ENCODE data around the gene IRGQ. TPM values are rescaled to one million over a fixed set of nuclear protein-coding genes. Genes with fewer than 3 reads are reported as not detected.
A peak's percentile ranks its signal among the peaks of the same experiment; 100 is the strongest.
"Not testable (repeated sequence)": the region's sequence is repeated elsewhere in the genome, so short reads cannot be mapped to it uniquely, and the experiment has no call there.

IRGQ gene
- total RNA-seq, 1 donor from 2014 or later: 34.9 TPM

GRCh38 chr19:43554317-43554895, 41.5 kb downstream of the IRGQ start:
- no peak for DNase-seq (ENCODE audit: low spot score)
- H3K36me3 Mint-ChIP-seq (ENCODE audit: low read depth): peaks cover 8% of the 10 kb centered on the region
- peaks cover 9% of the 10 kb centered on the region for H3K4me1 Mint-ChIP-seq (ENCODE audit: low read depth)
- no peaks in the 10 kb centered on the region for H3K27me3 Mint-ChIP-seq (ENCODE audit: insufficient read depth)
- peak overlapping the region; percentile 18 for H3K27ac Mint-ChIP-seq
- intact Hi-C loops (cut with micrococcal nuclease): loop anchor here (10.0 kb wide), 1 partner anchor 170 kb away; no protein-coding TSS in a partner anchor
- H3K9me3 Mint-ChIP-seq: no peaks in the 10 kb centered on the region
- no peak overlapping the region for H3K4me3 Mint-ChIP-seq

GRCh38 chr19:43553656-43554055, 42.3 kb downstream of the IRGQ start:
- Mint-ChIP-seq H3K36me3 (ENCODE audit: low read depth) (peaks cover 8% of the 10 kb centered on the region), H3K27me3 (ENCODE audit: insufficient read depth) (no peaks in the 10 kb centered on the region), H3K4me3 (no peak overlapping the region), H3K9me3 (no peaks in the 10 kb centered on the region), H3K27ac (no peak overlapping the region), H3K4me1 (ENCODE audit: low read depth) (peaks cover 9% of the 10 kb centered on the region)
- intact Hi-C loops (cut with micrococcal nuclease): loop anchor here (10.0 kb wide), 1 partner anchor 171 kb away; no protein-coding TSS in a partner anchor
- DNase-seq (ENCODE audit: low spot score): no peak

- Mint-ChIP-seq H3K27ac (no peak overlapping the region), H3K36me3 (ENCODE audit: low read depth) (peaks cover 8% of the 10 kb centered on the region), H3K4me3 (no peak overlapping the region), H3K27me3 (ENCODE audit: insufficient read depth) (no peaks in the 10 kb centered on the region), H3K9me3 (no peaks in the 10 kb centered on the region), H3K4me1 (ENCODE audit: low read depth) (peaks cover 9% of the 10 kb centered on the region)
- no peak for DNase-seq (ENCODE audit: low spot score)
- intact Hi-C loops (cut with micrococcal nuclease): loop anchor here (10.0 kb wide), 1 partner anchor 172 kb away; no protein-coding TSS in a partner anchor
These were observed 43.3 kb downstream of the IRGQ start for GRCh38 chr19:43552616-43553015.

- no peaks in the 10 kb centered on the region for H3K9me3 Mint-ChIP-seq
- intact Hi-C loops (cut with micrococcal nuclease): loop anchor here (10.0 kb wide), 1 partner anchor 173 kb away; no protein-coding TSS in a partner anchor
- H3K4me1 Mint-ChIP-seq (ENCODE audit: low read depth): peaks cover 9% of the 10 kb centered on the region
- no peak for DNase-seq (ENCODE audit: low spot score)
- H3K4me3 Mint-ChIP-seq: no peak overlapping the region
- H3K36me3 Mint-ChIP-seq (ENCODE audit: low read depth): peaks cover 10% of the 10 kb centered on the region
- H3K27ac Mint-ChIP-seq: no peak overlapping the region
- H3K27me3 Mint-ChIP-seq (ENCODE audit: insufficient read depth): no peaks in the 10 kb centered on the region
These were observed 43.8 kb downstream of the IRGQ start for GRCh38 chr19:43552198-43552450.

GRCh38 chr19:43551399-43552197, 44.3 kb downstream of the IRGQ start:
- intact Hi-C loops (cut with micrococcal nuclease): loop anchor here (10.0 kb wide), 1 partner anchor 173 kb away; no protein-coding TSS in a partner anchor
- no peak overlapping the region for H3K27ac Mint-ChIP-seq

GRCh38 chr19:43548706-43549105, 47.2 kb downstream of the IRGQ start:
- Mint-ChIP-seq H3K27ac (no peak overlapping the region), H3K27me3 (ENCODE audit: insufficient read depth) (no peaks in the 10 kb centered on the region), H3K4me3 (no peak overlapping the region), H3K9me3 (no peaks in the 10 kb centered on the region), H3K36me3 (ENCODE audit: low read depth) (peaks cover 6% of the 10 kb centered on the region), H3K4me1 (ENCODE audit: low read depth) (no peaks in the 10 kb centered on the region)
- intact Hi-C loops (cut with micrococcal nuclease): no loop called here
- DNase-seq (ENCODE audit: low spot score): no peak

More at GRCh38 chr19:43551399-43552197, 44.3 kb downstream of the IRGQ start:
- peaks cover 9% of the 10 kb centered on the region for H3K4me1 Mint-ChIP-seq (ENCODE audit: low read depth)
- no peak overlapping the region for H3K4me3 Mint-ChIP-seq
- DNase-seq (ENCODE audit: low spot score): no peak
- H3K27me3 Mint-ChIP-seq (ENCODE audit: insufficient read depth): no peaks in the 10 kb centered on the region
- no peaks in the 10 kb centered on the region for H3K9me3 Mint-ChIP-seq
- peaks cover 10% of the 10 kb centered on the region for H3K36me3 Mint-ChIP-seq (ENCODE audit: low read depth)

GRCh38 chr19:43547926-43548325, 48.0 kb downstream of the IRGQ start:
- intact Hi-C loops (cut with micrococcal nuclease); H3K36me3 Mint-ChIP-seq (ENCODE audit: low read depth); H3K27ac Mint-ChIP-seq: not testable (repeated sequence)

GRCh38 chr19:43546581-43546980, 49.4 kb downstream of the IRGQ start:
- H3K4me3 Mint-ChIP-seq: no peak overlapping the region

More at GRCh38 chr19:43547926-43548325, 48.0 kb downstream of the IRGQ start:
- H3K27me3 Mint-ChIP-seq (ENCODE audit: insufficient read depth); DNase-seq (ENCODE audit: low spot score); H3K4me1 Mint-ChIP-seq (ENCODE audit: low read depth); H3K4me3 Mint-ChIP-seq; H3K9me3 Mint-ChIP-seq: not testable (repeated sequence)

GRCh38 chr19:43545981-43546380, 50.0 kb downstream of the IRGQ start:
- Mint-ChIP-seq H3K27me3 (ENCODE audit: insufficient read depth) (no peaks in the 10 kb centered on the region), H3K36me3 (ENCODE audit: low read depth) (peaks cover 8% of the 10 kb centered on the region), H3K4me1 (ENCODE audit: low read depth) (no peaks in the 10 kb centered on the region), H3K9me3 (no peaks in the 10 kb centered on the region), H3K27ac (no peak overlapping the region), H3K4me3 (no peak overlapping the region)
- no peak for DNase-seq (ENCODE audit: low spot score)
- intact Hi-C loops (cut with micrococcal nuclease): no loop called here

More at GRCh38 chr19:43546581-43546980, 49.4 kb downstream of the IRGQ start:
- intact Hi-C loops (cut with micrococcal nuclease): no loop called here
- Mint-ChIP-seq H3K9me3 (no peaks in the 10 kb centered on the region), H3K27ac (no peak overlapping the region), H3K27me3 (ENCODE audit: insufficient read depth) (no peaks in the 10 kb centered on the region), H3K36me3 (ENCODE audit: low read depth) (peaks cover 9% of the 10 kb centered on the region), H3K4me1 (ENCODE audit: low read depth) (no peaks in the 10 kb centered on the region)
- no peak for DNase-seq (ENCODE audit: low spot score)

- Mint-ChIP-seq H3K4me1 (ENCODE audit: low read depth) (no peaks in the 10 kb centered on the region), H3K36me3 (ENCODE audit: low read depth) (peaks cover 12% of the 10 kb centered on the region), H3K27me3 (ENCODE audit: insufficient read depth) (no peaks in the 10 kb centered on the region), H3K27ac (no peak overlapping the region), H3K9me3 (no peaks in the 10 kb centered on the region), H3K4me3 (no peak overlapping the region)
- intact Hi-C loops (cut with micrococcal nuclease): no loop called here
- no peak for DNase-seq (ENCODE audit: low spot score)
These were observed 50.7 kb downstream of the IRGQ start for GRCh38 chr19:43545276-43545675.

- Mint-ChIP-seq H3K36me3 (ENCODE audit: low read depth) (peaks cover 21% of the 10 kb centered on the region), H3K4me1 (ENCODE audit: low read depth) (no peaks in the 10 kb centered on the region), H3K4me3 (no peak overlapping the region), H3K27me3 (ENCODE audit: insufficient read depth) (no peaks in the 10 kb centered on the region), H3K27ac (no peak overlapping the region), H3K9me3 (peaks cover 3% of the 10 kb centered on the region)
- no peak for DNase-seq (ENCODE audit: low spot score)
- intact Hi-C loops (cut with micrococcal nuclease): no loop called here
These were observed 51.9 kb downstream of the IRGQ start for GRCh38 chr19:43544077-43544476.

GRCh38 chr19:43541920-43542650, 53.8 kb downstream of the IRGQ start:
- intact Hi-C loops (cut with micrococcal nuclease): no loop called here
- H3K9me3 Mint-ChIP-seq: peaks cover 9% of the 10 kb centered on the region
- peaks cover 26% of the 10 kb centered on the region for H3K36me3 Mint-ChIP-seq (ENCODE audit: low read depth)
- H3K27ac Mint-ChIP-seq: no peak overlapping the region
- no peak overlapping the region for H3K4me3 Mint-ChIP-seq
- no peak for DNase-seq (ENCODE audit: low spot score)
- H3K4me1 Mint-ChIP-seq (ENCODE audit: low read depth): no peaks in the 10 kb centered on the region
- H3K27me3 Mint-ChIP-seq (ENCODE audit: insufficient read depth): no peaks in the 10 kb centered on the region

- no peaks in the 10 kb centered on the region for H3K27me3 Mint-ChIP-seq (ENCODE audit: insufficient read depth)
- no peak for DNase-seq (ENCODE audit: low spot score)
- H3K36me3 Mint-ChIP-seq (ENCODE audit: low read depth): peaks cover 27% of the 10 kb centered on the region
- no peak overlapping the region for H3K27ac Mint-ChIP-seq
- H3K4me1 Mint-ChIP-seq (ENCODE audit: low read depth): no peaks in the 10 kb centered on the region
- H3K4me3 Mint-ChIP-seq: no peak overlapping the region
- intact Hi-C loops (cut with micrococcal nuclease): no loop called here
- H3K9me3 Mint-ChIP-seq: peaks cover 9% of the 10 kb centered on the region
These were observed 55.6 kb downstream of the IRGQ start for GRCh38 chr19:43540381-43540780.
